Measurements from ENCODE around the gene SAMD9. TPM values are rescaled to one million over a fixed set of nuclear protein-coding genes. Genes with fewer than 3 reads are reported as not detected.

Gene SAMD9
- total RNA-seq: 7.9 and 9.9 TPM in 2 replicates

DNA sequence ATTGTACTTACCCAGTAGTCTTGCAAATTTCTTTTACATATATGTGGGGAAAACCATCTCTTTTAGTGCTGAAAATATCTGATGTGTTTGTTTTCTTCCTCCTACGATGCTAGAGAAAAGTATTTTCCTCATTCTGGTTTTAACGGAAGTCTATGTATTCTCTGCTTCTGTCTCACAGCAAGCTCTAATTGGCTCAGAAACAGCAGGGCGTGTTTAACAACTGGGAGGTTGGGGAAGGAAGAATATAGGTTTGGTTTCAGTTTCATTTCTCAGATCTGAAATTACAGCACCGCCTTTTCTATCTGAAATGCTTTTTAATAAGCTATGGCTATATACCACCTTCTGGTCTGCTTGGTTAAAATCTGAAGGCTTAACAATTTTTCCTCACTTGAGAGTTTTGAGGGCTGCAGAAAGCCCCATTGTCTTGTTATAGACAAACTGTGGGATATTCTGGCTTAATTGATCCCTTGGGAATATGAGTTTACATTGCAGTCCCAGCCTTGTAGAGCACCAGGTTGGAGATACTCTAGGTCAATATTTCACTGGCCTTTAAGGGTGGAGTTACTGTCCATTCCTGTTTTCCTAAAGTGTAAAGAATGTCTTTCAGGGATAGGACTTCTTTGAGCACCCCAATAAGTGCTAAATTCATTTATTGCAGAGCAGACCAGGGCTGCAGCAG is at the start of gene SAMD9:
Gene SAMD9, minus strand, starts transcription at position 128 of the 679 bp plus-strand sequence. CDS start 11,882 bp downstream, outside the sequence.

DNA sequence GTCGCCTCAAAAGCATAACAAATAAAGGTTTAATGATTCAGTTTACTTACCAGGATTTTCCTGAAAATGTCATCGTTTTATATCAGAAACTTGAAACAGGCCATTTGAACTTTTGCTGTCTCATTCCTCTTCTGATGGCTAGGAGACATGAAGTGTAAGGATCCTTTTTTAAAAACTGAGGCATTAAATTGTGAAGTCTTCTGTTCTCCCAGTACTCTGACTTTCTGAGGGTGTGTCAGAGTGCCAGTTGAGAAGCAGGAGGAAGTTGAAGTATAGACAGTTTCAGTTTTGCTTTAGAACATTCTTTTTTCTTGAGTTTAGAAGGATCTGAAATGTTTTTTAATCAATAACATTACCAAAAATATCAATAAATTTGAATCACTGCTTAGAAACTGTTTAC is 30.4 kb upstream of the SAMD9 start, which contains the start of gene SAMD9L:
Gene SAMD9L, minus strand, starts transcription at position 242 of the 400 bp plus-strand sequence. CDS start 12,414 bp downstream, outside the sequence.

Other genes starting within 250 kb of the SAMD9 start
- under 0.01 and 3.1 TPM in 2 replicates for gene SAMD9L, start 30.4 kb upstream of the SAMD9 start, total RNA-seq
- gene HEPACAM2, start 108.5 kb upstream of the SAMD9 start, total RNA-seq: not detected in 2 replicates
- 23.7 and 28.0 TPM in 2 replicates for gene VPS50, start 114.4 kb upstream of the SAMD9 start, total RNA-seq

Measured in tracheal epithelial cell (primary cell).